SK-N-SH (cell line): Measurements from ENCODE around the gene PLIN4. TPM values are rescaled to one million over a fixed set of nuclear protein-coding genes. Genes with fewer than 3 reads are reported as not detected.

Experiments used
- CTCF ChIA-PET: fragments of 300-600, 350-600 bp; formaldehyde crosslinking; extraction: SDS; loops from one replicate; lab custom pipeline; 2021; lab: Yijun Ruan, JAX
- POLR2A ChIA-PET: fragments of 350-600 bp; sonication (Branson Sonifier 250); formaldehyde crosslinking; extraction: SDS; loops from one replicate; lab custom pipeline; 2020; ENCODE audit warnings: antibody characterized with exemption, inconsistent platforms; lab: Yijun Ruan, JAX
- DNase-seq: peaks from one replicate; pipeline ENCODE4 v3.0.0; 2012
- H2AFZ ChIP-seq: fragments of 200-600 bp; sonication (generic); 2 replicates; pipeline ENCODE4 v1.8.1; 2016; ENCODE audit warnings: antibody characterized with exemption, mild to moderate bottlenecking, low read depth
- H3F3A ChIP-seq: fragments of 200-600 bp; sonication (generic); replicated peaks from 2 replicates; pipeline ENCODE3; 2016; ENCODE audit warnings: antibody characterized with exemption, mild to moderate bottlenecking; ENCODE audit not compliant: insufficient read depth
- H3K27ac ChIP-seq, 2 experiments: fragments of 200-500 bp in 1 of 2; fragments of 200-600 bp in 1 of 2; sonication (Bioruptor generic) in 1 of 2; sonication (generic), shearing (Covaris generic) in 1 of 2; 2 replicates each; pipeline versions ENCODE4 v1.5.1 to v1.6.1; 2014 to 2016; ENCODE audit warnings: low read depth in 2 of 2, inconsistent platforms in 1 of 2, low read length in 1 of 2, mild to moderate bottlenecking in 1 of 2, mixed read lengths in 1 of 2
- H3K27me3 ChIP-seq: fragments of 200-600 bp; sonication (generic), shearing (Covaris generic); 2 replicates; pipeline ENCODE4 v1.6.1; 2016; ENCODE audit warnings: mixed run types; ENCODE audit not compliant: insufficient read depth
- H3K36me3 ChIP-seq, 2 experiments: fragments of 200-500 bp in 1 of 2; fragments of 200-600 bp in 1 of 2; sonication (Bioruptor generic) in 1 of 2; sonication (generic) in 1 of 2; replicated peaks in 1 of 2; 2 replicates each; pipeline versions ENCODE3 to v1.5.1; 2014 to 2016; ENCODE audit warnings: low read length in 1 of 2, mild to moderate bottlenecking in 1 of 2; ENCODE audit not compliant: insufficient read depth in 2 of 2, control insufficient read depth in 1 of 2
- H3K4me1 ChIP-seq, 2 experiments: fragments of 200-500 bp in 1 of 2; fragments of 200-600 bp in 1 of 2; sonication (Bioruptor generic) in 1 of 2; sonication (generic), shearing (Covaris generic) in 1 of 2; 2 replicates each; pipeline versions ENCODE4 v1.5.1 to v1.6.1; 2014 to 2016; ENCODE audit warnings: low read depth in 1 of 2, low read length in 1 of 2, mixed run types in 1 of 2; ENCODE audit not compliant: insufficient read depth in 2 of 2, control insufficient read depth in 1 of 2
- H3K4me2 ChIP-seq: fragments of 200-600 bp; sonication (generic), shearing (Covaris generic); 2 replicates; pipeline ENCODE4 v1.6.1; 2017; ENCODE audit warnings: mixed run types
- H3K4me3 ChIP-seq, 2 experiments: fragments of 200-500 bp in 1 of 2; fragments of 200-600 bp in 1 of 2; sonication (Bioruptor generic) in 1 of 2; sonication (generic), shearing (Covaris generic) in 1 of 2; 2 replicates each; pipeline versions ENCODE4 v1.5.1 to v1.8.1; 2014 to 2016; ENCODE audit warnings: low read depth in 2 of 2, inconsistent platforms in 1 of 2, low read length in 1 of 2, mild to moderate bottlenecking in 1 of 2, mixed read lengths in 1 of 2, moderate library complexity in 1 of 2
- H3K79me2 ChIP-seq: fragments of 200-600 bp; sonication (generic); 2 replicates; pipeline ENCODE4 v1.8.1; 2017; ENCODE audit warnings: mild to moderate bottlenecking; ENCODE audit not compliant: insufficient read depth
- H3K9ac ChIP-seq: fragments of 200-600 bp; sonication (generic); 2 replicates; pipeline ENCODE4 v1.6.1; 2017; ENCODE audit warnings: mixed run types
- H3K9me2 ChIP-seq: fragments of 200-600 bp; sonication (generic); 2 replicates; pipeline ENCODE4 v1.6.1; 2017; ENCODE audit warnings: mixed run types
- H3K9me3 ChIP-seq: fragments of 200-600 bp; sonication (generic); 2 replicates; pipeline ENCODE4 v1.6.1; 2017; ENCODE audit warnings: mixed run types, mild to moderate bottlenecking, moderate library complexity
- H4K20me1 ChIP-seq: fragments of 200-600 bp; sonication (generic); 2 replicates; pipeline ENCODE4 v1.6.1; 2017; ENCODE audit warnings: mild to moderate bottlenecking, mixed run types; ENCODE audit not compliant: insufficient read depth
- ELF1 ChIP-seq: IDR thresholded peaks from 2 replicates; pipeline ENCODE4 v1.4.0; 2012
- EP300 ChIP-seq, 2 experiments: IDR thresholded peaks; 2 replicates each; pipeline versions ENCODE4 v1.4.0 to v1.6.1; 2012; ENCODE audit warnings: borderline replicate concordance in 1 of 2, low read depth in 1 of 2, low read length in 1 of 2
- EZH2phosphoT487 ChIP-seq: fragments of 200-600 bp; sonication (generic); IDR thresholded peaks from 2 replicates; pipeline ENCODE4 v1.6.1; 2017; ENCODE audit warnings: low read depth, mixed run types, mild to moderate bottlenecking, antibody characterized with exemption, moderate library complexity, borderline replicate concordance
- FOXJ3 ChIP-seq: sonication (generic); formaldehyde crosslinking; IDR thresholded peaks from 2 replicates; pipeline ENCODE4 v1.5.1; 2020; ENCODE audit warnings: mild to moderate bottlenecking, missing genetic modification reagents
- FOXM1 ChIP-seq: IDR thresholded peaks from 2 replicates; pipeline ENCODE4 v1.4.0; 2012; ENCODE audit warnings: low read depth, mild to moderate bottlenecking
- JUND ChIP-seq: IDR thresholded peaks from 2 replicates; pipeline ENCODE4 v1.4.0; 2012
- MXI1 ChIP-seq: IDR thresholded peaks from 2 replicates; pipeline ENCODE4 v1.6.1; 2012; ENCODE audit warnings: mild to moderate bottlenecking, low read depth, low read length, improper control_type of control experiment
- NFIC ChIP-seq: IDR thresholded peaks from 2 replicates; pipeline ENCODE4 v1.4.0; 2012; ENCODE audit warnings: borderline replicate concordance
- PBX3 ChIP-seq: IDR thresholded peaks from 2 replicates; pipeline ENCODE4; 2012
- RAD21 ChIP-seq: IDR thresholded peaks from 2 replicates; pipeline ENCODE4 v1.6.1; 2012; ENCODE audit warnings: mild to moderate bottlenecking, low read length
- REST ChIP-seq: IDR thresholded peaks from 2 replicates; pipeline ENCODE4 v1.6.1; 2012; ENCODE audit warnings: mild to moderate bottlenecking, low read depth, low read length, moderate library complexity
- RFX5 ChIP-seq: IDR thresholded peaks from 2 replicates; pipeline ENCODE4 v1.6.1; 2012; ENCODE audit warnings: mild to moderate bottlenecking, improper control_type of control experiment, low read length
- SIN3A ChIP-seq: IDR thresholded peaks from 2 replicates; pipeline ENCODE4 v1.6.1; 2012; ENCODE audit warnings: low read depth, mild to moderate bottlenecking, low read length, moderate library complexity, borderline replicate concordance
- TAF1 ChIP-seq: IDR thresholded peaks from 2 replicates; pipeline ENCODE4 v1.6.1; 2012; ENCODE audit warnings: low read depth, mild to moderate bottlenecking, low read length, moderate library complexity, borderline replicate concordance
- TEAD4 ChIP-seq: IDR thresholded peaks from 2 replicates; pipeline ENCODE4 v1.4.0; 2012; ENCODE audit warnings: mild to moderate bottlenecking, borderline replicate concordance; ENCODE audit not compliant: insufficient read depth
- USF2 ChIP-seq: fragments of 150-350 bp; IDR thresholded peaks from 2 replicates; pipeline ENCODE4 v1.6.1; 2017; ENCODE audit warnings: antibody characterized with exemption, low read length, low read depth, borderline replicate concordance
- YY1 ChIP-seq: IDR thresholded peaks from 2 replicates; pipeline ENCODE4 v1.4.0; 2012; ENCODE audit warnings: low read depth, mild to moderate bottlenecking
- WGBS: methylation state at CpG from one replicate; pipeline ENCODE4 v1.1.6; 2017; ENCODE audit warnings: low lambda C conversion rate; 5-methylcytosine and 5-hydroxymethylcytosine counted together
- polyA plus RNA-seq, 3 experiments: library from polyadenylated mRNA; depleted of rRNA; stranded (reverse); fragments of >200 nt; gene quantifications; 2 replicates each; pipeline ENCODE4 v1.2.3, GENCODE V29; 2012

PLIN4 gene
- polyA plus RNA-seq, 1 of the 3 experiments (the other 2 are of a cell fraction): 0.07 TPM

- Histone ChIP-seq H3K4me1 (peaks cover 0 to 6% of the 10 kb centered on the region in 2 experiments; a peak in 1 of 4 replicates), H2AFZ (no peak overlapping the region)
- TF ChIP-seq FOXM1 (no peak), PBX3 (no peak), JUND (no peak), TEAD4 (no peak), SIN3A (no peak), RFX5 (no peak), EP300 (IDR thresholded peaks at IDR 0.05; ENCODE audit: borderline replicate concordance in 1 of 2, low read depth in 1 of 2, low read length in 1 of 2) (no peak), TAF1 (no peak)
- TF ChIP-seq, all 33 proteins: peak for 0
- no peaks in the 10 kb centered on the region for H3F3A ChIP-seq
- no peak overlapping the region for H3K4me2 ChIP-seq
- POLR2A ChIA-PET: no interaction called here
- no peak overlapping the region for H3K4me3 ChIP-seq
- no peaks in the 10 kb centered on the region for H3K9me3 ChIP-seq
- H3K27ac ChIP-seq: no peak overlapping the region
- H3K36me3 ChIP-seq: no peaks in the 10 kb centered on the region
- no peak overlapping the region for H3K9ac ChIP-seq
- no peaks in the 10 kb centered on the region for H3K9me2 ChIP-seq
- H3K79me2 ChIP-seq: no peaks in the 10 kb centered on the region
- CTCF ChIA-PET: interaction anchor here (1.0 to 3.6 kb wide), 3 partner anchors 14 to 95 kb away, joined by 3 to 53 read pairs (median 4); no protein-coding TSS in a partner anchor
- no peaks in the 10 kb centered on the region for H3K27me3 ChIP-seq
- no peak for DNase-seq
- 74% methylated on average over 10 of the region's 12 CpGs for WGBS
- H4K20me1 ChIP-seq: no peaks in the 10 kb centered on the region
These were observed 23.0 kb upstream of the PLIN4 start for GRCh38 chr19:4541114-4541805.

GRCh38 chr19:4539693-4540581 lies 21.7 kb upstream of the PLIN4 start, which contains the start of gene LRG1:
Gene LRG1, minus strand, starts transcription at chr19:4540036. Its CDS starts 23 bp downstream, at chr19:4540013.
- H4K20me1 ChIP-seq: no peaks in the 10 kb centered on the region
- H3K9ac ChIP-seq: no peak within 1 kb of the TSS
- no peak for TF ChIP-seq TAF1
- no peak for TF ChIP-seq MXI1
- TF ChIP-seq YY1: no peak
- TF ChIP-seq RAD21: no peak
- TF ChIP-seq USF2: no peak
- no peak for TF ChIP-seq NFIC
- no peak for TF ChIP-seq FOXJ3
- no peak for TF ChIP-seq ELF1
- TF ChIP-seq EZH2phosphoT487: no peak
- TF ChIP-seq REST: no peak
- no peak for TF ChIP-seq FOXM1
- H3K36me3 ChIP-seq: no peaks in the 10 kb centered on the region
- WGBS: 55% methylated on average over 9 of the region's 14 CpGs
- no peak within 1 kb of the TSS for H3K27ac ChIP-seq
- no peak within 1 kb of the TSS for H2AFZ ChIP-seq
- H3K4me2 ChIP-seq: no peak within 1 kb of the TSS
- H3K4me3 ChIP-seq: no peak within 1 kb of the TSS
- H3K27me3 ChIP-seq: no peaks in the 10 kb centered on the region; the same call in 1 of the 2 replicates
- CTCF ChIA-PET: interaction anchor here (0.6 to 3.6 kb wide), 9 partner anchors 7 to 320 kb away, joined by 3 to 53 read pairs (median 3); partner anchors contain the start of gene FEM1A
- no peaks in the 10 kb centered on the region for H3K79me2 ChIP-seq
- POLR2A ChIA-PET: no interaction called here
- no peaks in the 10 kb centered on the region for H3K9me3 ChIP-seq
- no peaks in the 10 kb centered on the region for H3K9me2 ChIP-seq
- H3K4me1 ChIP-seq: peaks cover 0 to 10% of the 10 kb centered on the region in 2 experiments; a peak in 2 of 4 replicates
- no peaks in the 10 kb centered on the region for H3F3A ChIP-seq
- DNase-seq: no peak
